Myocyte (in vitro differentiated cells): ENCODE results near the gene TRDN. TPM values are rescaled to one million over a fixed set of nuclear protein-coding genes. Genes with fewer than 3 reads are reported as not detected.
A peak's percentile ranks its signal among the peaks of the same experiment; 100 is the strongest.
"Not testable (repeated sequence)": the region's sequence is repeated elsewhere in the genome, so short reads cannot be mapped to it uniquely, and the experiment has no call there.

ENCODE experiments used
- DNase-seq: peaks from one replicate; pipeline ENCODE4 v3.0.0-alpha.2; 2012; ENCODE audit warnings: low read depth
- total RNA-seq: library from RNA; depleted of rRNA; stranded (reverse); fragments of >200 nt; gene quantifications from 2 replicates; pipeline ENCODE4 v1.2.3, GENCODE V29; 2014

TRDN gene
- total RNA-seq, 1 donor from 2014 or later, result 12.8 TPM

GRCh38 chr6:123564361-123564760, 72.4 kb downstream of the TRDN start:
- DNase-seq, result no peak

DNA sequence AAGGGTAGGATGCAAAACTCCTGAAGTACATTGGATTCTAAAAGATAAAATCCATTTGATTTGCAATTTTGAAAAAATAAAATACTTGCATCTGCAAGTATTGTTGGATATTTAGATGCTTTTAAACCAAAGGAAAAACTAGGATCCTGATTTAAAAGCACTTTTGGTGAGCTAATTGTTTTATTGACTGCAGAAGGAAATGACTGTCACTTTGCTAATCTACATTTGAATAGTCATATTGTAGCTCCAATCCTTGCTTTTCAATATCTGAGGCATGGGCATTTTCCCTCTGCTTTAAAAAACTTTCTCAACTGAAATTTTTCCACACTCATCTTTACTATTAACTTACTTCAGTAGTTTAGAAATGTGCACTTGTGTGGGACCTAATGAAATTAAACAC, 74.1 kb downstream of the TRDN start:
- no peak for DNase-seq

DNA sequence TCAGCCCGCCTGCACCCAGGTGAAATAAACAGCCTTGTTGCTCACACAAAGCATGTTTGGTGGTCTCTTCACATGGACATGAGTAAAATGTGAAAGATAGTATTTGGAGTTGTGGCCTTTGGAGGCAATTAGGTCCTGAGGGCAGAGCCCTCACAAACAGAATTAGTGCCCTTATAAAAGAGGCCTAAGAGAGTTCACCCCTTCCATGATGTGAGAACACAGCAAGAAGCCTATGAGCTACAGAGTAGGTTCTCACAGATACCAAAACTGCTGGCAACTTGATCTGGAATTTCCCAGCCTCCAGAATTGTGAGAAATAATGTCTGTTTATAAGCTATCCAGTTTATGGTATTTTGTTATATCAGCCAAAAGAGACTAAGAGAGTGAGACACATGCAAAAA, 74.5 kb downstream of the TRDN start:
- DNase-seq, result no peak

GRCh38 chr6:123559816-123560215, 76.9 kb downstream of the TRDN start:
- not testable (repeated sequence) for DNase-seq

- DNase-seq, result not testable (repeated sequence)
Observed at GRCh38 chr6:123557474-123557873, 79.3 kb downstream of the TRDN start.

GRCh38 chr6:123551939-123552707, 84.6 kb downstream of the TRDN start:
- DNase-seq, result peak; percentile 10

GRCh38 chr6:123550052-123550617, 86.6 kb downstream of the TRDN start:
- no peak for DNase-seq

- DNase-seq, result no peak
Observed at GRCh38 chr6:123549476-123549875, 87.3 kb downstream of the TRDN start.

DNA sequence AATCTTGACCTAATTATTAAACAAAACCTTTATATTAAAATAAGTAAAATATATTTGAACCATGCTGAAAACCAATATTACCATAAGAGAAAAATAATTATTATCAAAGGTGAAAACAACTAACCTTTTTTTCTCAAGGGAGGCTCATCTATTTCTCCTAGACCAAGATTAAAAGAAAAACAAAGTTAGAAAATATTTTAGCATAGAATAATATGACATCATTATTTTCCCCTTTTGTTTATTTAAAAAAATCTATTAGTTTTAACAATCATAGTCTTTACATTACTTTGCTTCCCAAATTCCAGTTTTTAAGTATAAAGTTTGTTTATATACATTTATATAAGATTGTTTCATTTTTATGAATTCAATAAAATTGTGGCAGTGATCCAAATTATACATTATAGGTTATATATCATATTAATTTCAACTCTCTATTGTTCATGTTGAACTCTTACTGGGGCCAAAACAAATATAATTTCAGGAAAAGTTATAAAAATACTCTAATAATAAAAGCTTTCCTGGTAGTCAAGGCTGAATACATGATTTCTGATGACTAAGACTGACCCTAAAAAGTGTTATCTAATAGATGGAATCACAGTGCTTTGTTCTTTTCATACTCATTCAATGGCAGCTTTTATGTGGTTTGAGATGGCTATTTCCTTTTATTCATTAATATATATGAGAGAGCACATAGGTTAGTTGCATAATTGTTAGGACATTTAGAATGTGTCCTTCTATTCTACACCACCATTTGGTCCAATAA, 89.4 kb downstream of the TRDN start:
- DNase-seq, result no peak

- DNase-seq, result no peak
Observed at GRCh38 chr6:123546537-123546936, 90.2 kb downstream of the TRDN start.

- DNase-seq, result no peak
Observed at GRCh38 chr6:123541462-123541861, 95.3 kb downstream of the TRDN start.

DNA sequence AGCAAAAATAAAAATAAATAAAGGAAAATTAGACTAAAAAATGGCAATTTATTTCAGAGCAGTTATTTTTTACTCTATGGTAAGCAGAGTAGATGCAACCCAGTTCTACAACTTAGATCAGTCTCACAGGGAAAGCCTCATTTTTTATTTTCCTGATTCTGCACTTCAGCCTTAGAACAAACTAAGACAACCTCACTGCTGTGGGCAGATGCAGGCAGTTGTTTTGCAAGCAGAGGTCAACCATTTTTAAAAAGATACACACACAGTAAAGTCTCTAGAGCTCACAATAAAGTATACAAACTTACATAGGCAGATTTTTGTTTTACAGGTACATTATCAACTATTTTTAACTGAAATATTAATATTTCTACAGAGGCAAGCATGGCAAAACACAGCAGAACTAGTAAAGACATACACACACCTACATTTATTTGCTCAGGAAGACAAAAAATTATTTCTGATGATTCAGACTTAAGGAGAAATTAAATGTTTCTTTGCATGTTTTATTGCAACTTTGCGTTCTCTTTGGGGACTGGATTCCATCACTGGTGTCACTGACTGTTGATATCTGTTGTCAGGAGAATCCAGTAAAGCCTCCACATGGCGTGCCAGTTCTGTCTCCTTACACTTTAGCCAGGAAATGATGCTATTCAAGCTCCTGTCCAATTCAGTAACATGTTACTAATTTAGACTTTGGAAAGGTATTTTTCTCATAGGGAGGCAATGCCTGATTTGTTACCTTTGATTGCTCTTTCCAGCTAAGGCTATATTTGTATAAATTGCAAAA, 102.7 kb downstream of the TRDN start:
- no peak for DNase-seq

GRCh38 chr6:123529843-123530242, 106.9 kb downstream of the TRDN start:
- no peak for DNase-seq

DNA sequence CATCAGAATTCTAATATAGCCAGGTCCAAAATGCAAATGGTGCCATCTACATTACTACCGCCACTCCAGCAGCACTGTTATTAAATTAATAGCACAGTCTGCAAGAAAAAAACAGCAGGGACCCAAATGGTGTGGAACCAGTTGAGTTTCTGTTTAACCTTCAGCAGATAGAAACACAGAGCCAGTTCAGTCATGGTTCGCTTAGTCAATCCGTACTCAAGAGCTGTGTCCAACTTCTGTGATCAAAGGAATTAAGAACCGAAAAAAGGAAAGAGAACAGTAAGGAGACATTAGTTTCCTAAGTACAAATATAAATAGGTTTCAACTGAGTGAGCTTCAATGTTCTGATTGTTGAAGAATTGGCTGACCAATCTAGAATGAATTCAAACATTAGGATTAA, 107.7 kb downstream of the TRDN start:
- DNase-seq, result no peak

DNA sequence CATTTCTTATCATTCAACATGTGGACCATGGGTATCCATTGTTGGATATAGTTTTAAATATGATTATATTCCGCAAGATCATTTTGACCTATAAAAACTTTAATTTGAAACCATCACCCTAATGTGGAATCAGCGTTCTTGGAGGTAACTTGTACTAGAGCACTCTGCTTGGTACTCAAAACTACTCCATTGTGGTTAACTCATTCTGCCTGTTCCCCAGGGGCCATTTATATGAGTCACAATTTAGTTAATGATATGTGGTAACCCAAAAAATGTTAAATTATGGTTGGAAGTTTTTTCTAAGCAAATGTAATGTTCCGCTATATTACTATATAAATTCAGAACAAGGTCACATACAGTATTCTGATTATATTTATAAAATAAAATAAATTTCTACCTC, 109.3 kb downstream of the TRDN start:
- no peak for DNase-seq

DNA sequence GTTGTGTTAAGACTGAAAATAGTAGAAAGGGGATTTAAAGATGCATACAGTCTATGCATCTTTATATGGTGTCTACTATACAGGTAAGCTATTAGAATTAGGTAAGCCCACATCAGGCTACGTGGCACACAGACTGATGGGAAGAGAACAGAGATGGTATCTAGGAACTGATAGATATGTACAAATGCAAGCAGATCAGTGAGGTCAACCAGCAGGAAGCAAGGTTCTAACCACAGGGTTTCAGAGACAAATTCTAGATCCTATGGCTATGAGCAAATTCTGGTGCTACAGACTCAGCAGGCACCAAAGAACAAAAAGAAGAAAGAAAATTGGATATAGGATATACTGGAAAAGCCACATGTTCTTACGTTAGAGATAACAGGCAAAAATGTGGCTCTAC, 110.6 kb downstream of the TRDN start:
- DNase-seq, result no peak

DNA sequence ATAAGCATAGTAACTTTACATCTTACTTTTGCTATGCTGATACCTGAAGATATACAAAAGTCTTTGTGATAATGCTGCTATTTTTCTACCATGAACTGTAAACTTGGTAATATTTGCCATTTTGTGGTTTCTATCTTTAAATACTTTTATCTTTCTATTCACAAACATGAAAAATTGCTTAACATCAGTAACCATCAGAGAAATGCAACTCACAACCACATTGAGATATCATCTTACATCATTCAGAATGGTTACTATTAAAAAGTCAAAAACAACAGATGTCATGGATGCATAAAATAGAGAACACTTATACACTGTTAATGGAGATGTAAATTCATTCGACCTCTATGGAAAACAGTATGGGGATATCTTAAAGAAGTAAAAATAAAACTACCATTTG, 112.0 kb downstream of the TRDN start:
- no peak for DNase-seq

DNA sequence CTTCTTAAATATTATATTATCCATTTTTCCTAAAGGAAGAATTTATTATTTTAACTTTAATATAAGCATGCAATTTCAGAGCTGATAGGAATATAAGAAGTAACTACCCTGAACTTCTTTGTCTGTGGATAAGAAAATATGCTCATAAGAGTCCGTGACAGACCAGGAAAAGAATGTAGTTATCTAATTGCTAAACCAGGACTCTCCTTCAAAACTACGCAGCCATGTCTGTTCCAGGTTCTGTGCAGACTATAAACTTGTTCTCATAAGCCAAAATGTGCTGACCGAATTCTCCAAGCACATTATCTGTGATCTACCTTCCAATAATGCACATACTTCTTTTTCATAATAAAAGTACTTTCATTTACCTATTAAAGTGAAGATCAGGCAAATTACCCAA, 116.5 kb downstream of the TRDN start:
- peak; percentile 13 for DNase-seq

- peak; percentile 75 for DNase-seq
Observed at GRCh38 chr6:123519189-123519505, 117.6 kb downstream of the TRDN start.

- peak; percentile 20 for DNase-seq
Observed at GRCh38 chr6:123518441-123519188, 118.1 kb downstream of the TRDN start.

DNA sequence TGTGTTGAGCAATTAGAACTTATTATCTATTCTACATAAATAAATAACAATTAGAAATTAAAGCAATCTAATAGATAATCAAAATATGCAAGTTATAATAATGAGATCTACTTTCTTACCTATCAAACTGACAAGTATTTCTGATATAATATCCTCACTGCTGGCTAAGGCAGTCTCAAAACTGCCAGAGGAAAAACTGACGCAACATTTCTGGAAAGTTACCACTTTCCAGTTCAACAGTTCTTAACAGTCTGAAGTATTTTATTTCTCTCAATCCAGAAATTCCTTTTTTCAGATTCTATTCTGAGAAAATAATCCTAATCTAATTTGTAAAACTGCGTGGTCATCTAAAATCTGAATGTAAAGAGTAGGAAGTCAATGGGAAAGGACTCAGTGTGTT, 121.0 kb downstream of the TRDN start:
- DNase-seq, result no peak
